ENCODE results near the gene SNW1.

DNA sequence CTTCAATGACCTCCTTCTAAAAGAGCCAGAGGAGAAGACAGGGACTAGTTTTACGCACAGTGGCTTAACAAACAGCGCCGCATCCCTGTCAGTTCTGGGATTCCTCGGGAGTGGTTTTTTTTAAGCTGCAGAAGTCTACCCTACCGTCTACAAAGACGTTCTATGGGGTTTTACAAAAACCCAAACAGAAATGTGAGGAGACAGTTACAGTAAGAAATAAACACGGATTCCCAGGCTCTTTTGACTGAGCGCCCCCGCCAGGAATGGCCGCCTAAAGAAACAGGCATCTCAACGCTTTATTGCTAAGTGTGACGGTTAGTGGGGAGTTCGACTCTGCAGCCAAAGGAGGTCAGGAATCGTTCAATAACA lies 53.6 kb downstream of the SNW1 start:
- TF ChIP-seq, protein P1, sequence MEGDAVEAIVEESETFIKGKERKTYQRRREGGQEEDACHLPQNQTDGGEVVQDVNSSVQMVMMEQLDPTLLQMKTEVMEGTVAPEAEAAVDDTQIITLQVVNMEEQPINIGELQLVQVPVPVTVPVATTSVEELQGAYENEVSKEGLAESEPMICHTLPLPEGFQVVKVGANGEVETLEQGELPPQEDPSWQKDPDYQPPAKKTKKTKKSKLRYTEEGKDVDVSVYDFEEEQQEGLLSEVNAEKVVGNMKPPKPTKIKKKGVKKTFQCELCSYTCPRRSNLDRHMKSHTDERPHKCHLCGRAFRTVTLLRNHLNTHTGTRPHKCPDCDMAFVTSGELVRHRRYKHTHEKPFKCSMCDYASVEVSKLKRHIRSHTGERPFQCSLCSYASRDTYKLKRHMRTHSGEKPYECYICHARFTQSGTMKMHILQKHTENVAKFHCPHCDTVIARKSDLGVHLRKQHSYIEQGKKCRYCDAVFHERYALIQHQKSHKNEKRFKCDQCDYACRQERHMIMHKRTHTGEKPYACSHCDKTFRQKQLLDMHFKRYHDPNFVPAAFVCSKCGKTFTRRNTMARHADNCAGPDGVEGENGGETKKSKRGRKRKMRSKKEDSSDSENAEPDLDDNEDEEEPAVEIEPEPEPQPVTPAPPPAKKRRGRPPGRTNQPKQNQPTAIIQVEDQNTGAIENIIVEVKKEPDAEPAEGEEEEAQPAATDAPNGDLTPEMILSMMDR (IDR thresholded peaks at IDR 0.05) = no peak
- no peak for TF ChIP-seq POLR2A (IDR thresholded peaks at IDR 0.05)
